Neural progenitor cell (in vitro differentiated cells): ENCODE measurements around the gene GADD45GIP1.

ENCODE experiments used
- EZH2 ChIP-seq: fragments of 200-600 bp; sonication (generic); IDR thresholded peaks from 2 replicates; pipeline ENCODE4 v1.6.1; 2017; ENCODE audit warnings: antibody characterized with exemption, mild to moderate bottlenecking, moderate library complexity
- TF ChIP-seq, protein P1 (sequence below): fragments of 200-600 bp; sonication (generic); IDR thresholded peaks from 2 replicates; pipeline ENCODE4 v1.5.1; 2017; ENCODE audit warnings: antibody characterized with exemption, mild to moderate bottlenecking

DNA sequence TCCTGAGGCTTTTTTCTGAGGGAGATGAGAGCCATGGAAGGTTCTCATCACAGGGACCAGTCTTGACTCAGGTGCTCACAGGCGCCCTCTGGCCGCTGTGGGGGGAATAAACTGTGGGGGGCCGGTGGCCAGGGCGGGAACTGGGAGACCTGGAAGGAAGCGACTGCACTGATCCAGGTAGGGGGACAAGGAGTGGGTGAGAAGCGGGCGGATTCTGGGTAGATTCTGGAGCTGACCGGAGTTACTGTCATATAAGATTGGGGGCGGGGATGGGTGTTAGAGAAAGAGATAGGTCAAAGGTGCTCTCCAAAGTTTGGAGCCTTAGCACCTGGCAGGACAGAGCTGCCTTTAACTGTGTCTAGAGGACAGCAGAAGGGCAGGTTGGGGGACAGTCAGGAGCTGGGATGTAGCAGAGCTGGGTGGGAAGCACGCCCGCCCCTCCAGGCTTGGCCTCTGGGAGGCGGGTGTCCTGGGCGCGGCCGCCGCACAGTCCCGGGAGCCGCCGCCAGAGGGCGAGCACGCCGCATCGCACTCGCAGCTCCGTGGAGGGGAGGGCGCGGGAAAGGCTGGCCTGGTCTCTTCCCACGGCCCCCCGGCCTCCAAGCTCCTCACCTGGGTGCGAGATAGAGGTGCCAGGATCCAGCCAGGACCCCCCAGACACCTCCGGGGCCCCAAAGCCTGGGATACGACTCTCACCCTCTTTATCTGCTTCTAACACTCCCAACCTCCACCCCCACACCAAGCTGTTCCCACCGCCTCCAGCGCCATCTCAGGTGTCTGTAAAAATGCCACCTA, 8.2 kb upstream of the GADD45GIP1 start:
- TF ChIP-seq, protein P1, sequence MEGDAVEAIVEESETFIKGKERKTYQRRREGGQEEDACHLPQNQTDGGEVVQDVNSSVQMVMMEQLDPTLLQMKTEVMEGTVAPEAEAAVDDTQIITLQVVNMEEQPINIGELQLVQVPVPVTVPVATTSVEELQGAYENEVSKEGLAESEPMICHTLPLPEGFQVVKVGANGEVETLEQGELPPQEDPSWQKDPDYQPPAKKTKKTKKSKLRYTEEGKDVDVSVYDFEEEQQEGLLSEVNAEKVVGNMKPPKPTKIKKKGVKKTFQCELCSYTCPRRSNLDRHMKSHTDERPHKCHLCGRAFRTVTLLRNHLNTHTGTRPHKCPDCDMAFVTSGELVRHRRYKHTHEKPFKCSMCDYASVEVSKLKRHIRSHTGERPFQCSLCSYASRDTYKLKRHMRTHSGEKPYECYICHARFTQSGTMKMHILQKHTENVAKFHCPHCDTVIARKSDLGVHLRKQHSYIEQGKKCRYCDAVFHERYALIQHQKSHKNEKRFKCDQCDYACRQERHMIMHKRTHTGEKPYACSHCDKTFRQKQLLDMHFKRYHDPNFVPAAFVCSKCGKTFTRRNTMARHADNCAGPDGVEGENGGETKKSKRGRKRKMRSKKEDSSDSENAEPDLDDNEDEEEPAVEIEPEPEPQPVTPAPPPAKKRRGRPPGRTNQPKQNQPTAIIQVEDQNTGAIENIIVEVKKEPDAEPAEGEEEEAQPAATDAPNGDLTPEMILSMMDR, result peak; percentile 68
- no peak for TF ChIP-seq EZH2
